ENCODE measurements around the gene SLC39A2.
"Not testable (repeated sequence)": the region's sequence is repeated elsewhere in the genome, so short reads cannot be mapped to it uniquely, and the experiment has no call there.

Gene SLC39A2

DNA sequence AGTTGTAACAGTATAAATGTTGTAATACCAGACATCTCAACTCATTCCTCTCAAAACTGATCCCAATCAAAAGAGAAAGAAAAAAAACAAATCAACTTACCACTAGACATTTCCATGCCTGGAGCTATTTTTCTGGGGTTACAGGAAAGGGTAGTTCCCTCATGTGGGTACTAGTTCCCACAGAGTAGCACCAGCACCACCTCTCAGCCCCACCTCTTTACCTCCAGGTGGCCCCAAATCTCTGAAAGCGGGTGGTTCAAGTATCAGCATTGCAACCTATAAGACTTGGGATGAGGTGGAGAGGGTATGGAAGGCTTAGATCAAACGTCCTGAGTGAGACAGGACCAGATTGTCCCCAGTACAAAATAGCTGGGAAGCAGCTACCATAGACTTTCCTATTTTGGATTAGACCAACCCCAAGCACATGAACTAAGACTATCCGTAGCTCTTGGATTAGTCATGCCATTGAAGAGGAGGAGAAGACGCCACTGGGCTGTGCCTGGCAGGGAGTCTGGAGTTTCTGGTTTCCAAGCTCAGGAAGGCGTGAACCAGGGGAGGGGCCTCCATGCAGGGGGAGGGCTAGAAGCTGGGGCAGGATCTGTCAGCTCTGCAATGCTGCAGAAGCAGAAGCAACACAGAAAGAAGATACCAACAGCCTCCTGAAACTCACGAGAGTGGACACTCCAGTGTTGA is at the start of gene SLC39A2:
SLC39A2 (plus strand) TSS at position 620 of the 693 bp plus-strand sequence. CDS start 154 bp downstream, outside the sequence.
- no peak for DNase-seq

DNA sequence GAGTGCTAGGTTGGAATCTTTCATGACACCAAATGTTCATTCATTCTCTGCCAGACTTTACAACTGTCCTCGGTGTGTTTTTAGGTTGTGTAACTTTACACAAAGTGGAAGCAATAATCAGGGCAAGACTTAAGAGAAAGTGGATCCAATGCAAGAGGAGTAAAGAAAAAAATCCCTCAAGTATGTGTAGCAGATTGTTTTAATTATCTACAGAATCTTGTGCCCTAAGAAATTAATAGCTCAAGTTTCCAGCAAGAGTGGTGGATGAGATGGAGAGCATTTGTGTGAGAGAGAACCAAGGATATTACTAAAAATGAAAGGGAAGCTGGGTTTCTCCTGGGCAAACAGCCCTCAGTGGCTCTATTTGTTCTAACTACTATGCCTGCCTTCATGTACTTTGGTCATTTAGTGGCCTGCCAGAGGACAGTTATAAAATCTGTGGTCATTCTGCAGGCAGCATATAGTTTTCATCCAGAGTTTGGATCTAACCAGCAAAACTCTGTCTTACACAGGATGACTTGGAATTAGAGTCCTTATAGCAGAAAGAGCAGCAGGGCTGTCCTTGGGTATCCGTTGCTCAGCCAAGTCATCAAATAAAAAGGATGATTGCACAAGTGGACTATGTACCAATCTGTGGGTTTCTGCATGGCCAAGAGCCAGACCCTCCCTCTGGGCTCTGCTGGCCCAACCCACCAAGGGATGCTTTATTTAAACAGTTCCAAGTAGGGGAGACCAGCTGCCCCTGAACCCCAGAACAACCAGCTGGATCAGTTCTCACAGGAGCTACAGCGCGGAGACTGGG is 44.2 kb upstream of the SLC39A2 start, which contains the start of gene RNASE2:
RNASE2 (plus strand) TSS at position 752 of the 802 bp plus-strand sequence. CDS start 285 bp downstream, outside the sequence.
- not testable (repeated sequence) for DNase-seq

DNA sequence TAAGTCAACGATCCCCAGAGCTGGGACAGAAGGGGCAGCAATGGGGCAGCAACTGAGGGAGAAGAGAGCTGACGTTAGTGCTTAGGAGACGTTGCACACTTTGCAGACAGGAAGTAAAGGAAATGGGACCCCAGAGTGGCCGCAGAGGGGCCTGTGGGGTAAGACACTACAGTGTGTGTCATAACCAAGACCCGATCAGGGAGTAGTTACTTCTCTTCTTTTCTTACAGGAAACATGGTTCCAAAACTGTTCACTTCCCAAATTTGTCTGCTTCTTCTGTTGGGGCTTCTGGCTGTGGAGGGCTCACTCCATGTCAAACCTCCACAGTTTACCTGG is 43.6 kb upstream of the SLC39A2 start:
- not testable (repeated sequence) for DNase-seq

GRCh38 chr14:20956376-20956976 is 42.6 kb upstream of the SLC39A2 start:
- DNase-seq: no peak

DNA sequence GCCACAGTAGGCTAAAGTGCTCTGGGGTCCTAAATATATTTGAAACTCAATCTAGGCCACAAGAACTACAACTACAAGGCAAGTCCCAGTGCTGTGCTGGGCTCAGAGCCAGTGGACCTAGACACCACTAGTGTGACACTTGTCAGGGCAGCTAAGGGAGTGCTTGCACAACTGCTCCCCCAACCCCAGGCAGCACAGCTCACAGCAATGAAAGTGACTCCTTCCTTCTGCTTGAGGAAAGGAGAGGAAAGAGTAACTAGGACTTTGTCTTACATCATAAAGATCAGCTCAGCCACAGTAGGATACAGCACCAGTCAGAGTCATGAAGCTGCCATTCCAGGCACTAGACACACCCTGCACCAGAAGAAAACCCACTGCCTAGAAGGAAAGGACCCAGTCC is 40.1 kb upstream of the SLC39A2 start:
- DNase-seq: not testable (repeated sequence)

GRCh38 chr14:20969336-20969735 is 29.8 kb upstream of the SLC39A2 start:
- no peak for DNase-seq

- no peak for DNase-seq
Observed at GRCh38 chr14:20970647-20970982, 28.5 kb upstream of the SLC39A2 start.

DNA sequence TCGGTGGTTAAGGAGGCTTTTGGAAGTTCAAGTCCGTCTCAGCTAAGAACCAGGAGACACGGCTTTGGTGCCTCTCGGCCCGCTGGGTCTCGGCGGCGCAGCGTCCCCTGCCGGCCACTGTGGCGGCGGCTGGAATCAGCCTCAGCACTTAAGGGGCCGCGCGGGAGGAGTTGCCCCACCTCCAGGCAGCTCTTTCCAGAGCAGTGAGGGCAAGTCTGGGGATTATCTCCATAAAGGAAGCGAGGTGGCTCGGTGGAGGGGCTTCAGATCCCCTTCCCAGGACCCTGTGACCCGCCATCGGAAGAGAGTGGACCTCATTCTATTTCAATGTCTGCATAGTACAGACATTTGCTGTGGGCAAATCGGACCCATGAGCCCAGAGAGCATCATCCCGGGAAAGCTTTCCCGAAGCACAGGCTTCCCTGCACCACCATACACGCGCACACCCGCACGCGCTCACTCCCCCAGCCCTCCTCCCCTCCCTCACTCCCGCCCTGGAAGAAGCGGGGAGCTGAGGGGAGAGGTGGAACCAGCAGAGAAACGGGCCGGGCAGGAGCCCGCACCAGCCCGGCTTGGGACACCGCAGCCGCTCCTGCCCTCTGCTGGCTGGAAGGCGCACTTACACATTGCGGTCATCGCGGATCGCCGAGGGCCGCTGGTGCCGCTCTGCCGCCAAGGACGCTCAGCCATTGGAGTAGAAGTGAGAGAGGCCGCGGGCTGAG is 27.9 kb upstream of the SLC39A2 start:
- peak; percentile 79 to 80 for DNase-seq

GRCh38 chr14:20971705-20972021 is 27.4 kb upstream of the SLC39A2 start:
- no peak for DNase-seq

- DNase-seq: no peak
Observed at GRCh38 chr14:20973501-20973900, 25.6 kb upstream of the SLC39A2 start.

DNA sequence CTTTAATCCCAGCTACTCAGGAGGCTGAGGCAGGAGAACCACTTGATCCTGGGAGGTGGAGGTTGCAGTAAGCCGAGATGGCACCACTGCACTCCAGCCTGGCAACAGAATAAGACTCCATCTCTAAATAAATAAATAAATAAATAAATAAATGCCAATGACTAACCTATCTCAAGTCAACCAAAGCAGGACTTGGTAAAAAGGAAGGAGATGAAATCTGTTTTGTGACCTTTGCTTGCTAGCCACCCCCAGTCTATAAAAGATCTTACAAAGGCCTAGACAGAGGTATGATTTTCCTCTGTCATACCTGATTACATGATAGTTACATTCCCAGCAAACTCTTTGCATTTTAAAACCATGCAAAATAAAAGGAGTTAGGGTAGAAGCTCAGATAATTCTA is 22.8 kb upstream of the SLC39A2 start:
- no peak for DNase-seq

- no peak for DNase-seq
Observed at GRCh38 chr14:20978687-20979086, 20.4 kb upstream of the SLC39A2 start.

GRCh38 chr14:20980906-20981305 is 18.2 kb upstream of the SLC39A2 start:
- no peak for DNase-seq

DNA sequence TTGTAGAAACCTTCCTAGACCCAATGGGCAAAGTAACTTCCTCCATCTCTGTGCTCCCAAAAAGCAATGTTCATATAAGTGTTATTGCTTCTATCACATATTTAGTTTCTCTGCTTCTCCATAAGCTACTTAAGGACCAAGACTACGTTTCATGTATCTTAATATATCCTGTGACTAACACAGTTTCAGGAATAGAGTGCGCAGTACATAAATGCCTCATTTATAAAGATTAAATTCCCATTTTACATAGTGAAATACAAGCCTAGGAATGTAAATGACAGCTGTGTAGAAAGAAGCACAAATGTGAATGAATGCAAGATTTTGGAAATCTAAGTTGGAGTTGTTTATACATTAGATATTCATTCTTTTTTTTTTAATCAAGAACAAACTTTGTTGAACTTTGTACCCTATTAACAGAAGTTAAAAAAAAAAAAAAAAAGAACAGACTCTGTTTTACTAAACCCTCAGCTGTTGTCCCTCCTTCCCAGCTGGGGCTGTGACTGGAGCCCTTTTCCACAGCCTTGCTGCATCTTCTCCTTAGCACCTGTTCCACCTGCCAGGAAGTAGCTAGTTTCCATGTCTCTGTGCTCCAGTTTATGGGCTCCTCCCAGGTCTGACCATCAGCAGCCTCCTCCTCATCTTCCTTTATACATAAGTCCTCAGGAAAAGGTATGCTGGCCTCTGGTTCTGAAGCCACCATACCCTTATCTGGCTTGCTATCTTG is 16.3 kb upstream of the SLC39A2 start:
- DNase-seq: no peak

- DNase-seq: not testable (repeated sequence)
Observed at GRCh38 chr14:20985650-20986049, 13.4 kb upstream of the SLC39A2 start.

DNA sequence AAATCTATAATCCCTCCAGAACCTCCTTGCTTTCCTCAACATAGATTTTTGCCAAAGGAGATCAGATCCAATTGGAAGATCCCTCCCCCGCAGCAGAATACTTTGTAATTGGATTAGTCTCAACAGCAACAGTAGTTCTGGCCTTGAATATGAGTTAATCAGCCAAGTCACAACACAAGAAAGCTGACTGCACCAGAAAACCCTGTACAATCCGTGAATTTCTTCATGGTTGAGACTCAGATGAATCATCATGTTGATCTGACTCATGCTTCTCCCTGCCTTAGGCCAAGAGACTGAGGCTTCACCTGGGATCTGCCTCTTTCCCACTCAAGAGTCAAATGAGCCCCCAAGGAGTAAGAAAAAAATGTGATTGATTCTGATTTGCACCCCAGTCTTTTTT is 12.3 kb upstream of the SLC39A2 start:
- DNase-seq: no peak

DNA sequence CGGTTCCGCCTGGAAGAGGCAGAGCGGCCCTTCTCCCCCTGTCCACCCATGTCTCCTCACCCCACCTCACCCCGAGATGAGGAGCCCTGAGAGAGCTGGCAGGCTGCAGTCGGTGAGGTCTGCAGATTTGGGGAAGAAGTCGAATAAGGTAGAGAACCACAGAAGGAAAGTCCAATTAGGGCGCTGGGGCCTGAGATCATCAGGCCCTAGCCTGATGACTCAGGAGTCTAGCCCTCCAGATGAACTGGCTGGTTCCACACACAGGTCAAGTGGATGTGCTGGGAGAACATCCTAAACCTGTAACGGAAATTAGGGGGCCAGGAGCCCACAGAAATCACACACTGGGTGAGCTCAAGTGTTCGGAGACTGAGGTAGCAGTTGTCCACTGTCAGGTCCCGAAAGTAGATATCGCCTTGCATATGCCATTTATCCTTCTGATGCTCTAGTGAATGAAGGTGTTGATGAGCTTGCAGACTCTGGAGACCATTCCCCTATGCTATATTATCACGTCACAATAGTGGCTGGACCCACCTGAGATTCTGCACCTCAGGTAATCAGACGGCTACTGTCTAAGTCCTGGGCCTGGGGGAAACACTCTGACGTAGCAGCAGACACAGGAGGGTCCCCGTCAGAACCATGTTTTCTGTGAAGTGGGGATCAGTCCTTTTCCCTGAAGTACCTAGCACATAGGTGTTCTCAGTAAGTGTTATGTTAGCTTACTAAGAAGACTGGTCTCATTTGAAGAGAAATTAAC is 10.2 kb upstream of the SLC39A2 start:
- no peak for DNase-seq

DNA sequence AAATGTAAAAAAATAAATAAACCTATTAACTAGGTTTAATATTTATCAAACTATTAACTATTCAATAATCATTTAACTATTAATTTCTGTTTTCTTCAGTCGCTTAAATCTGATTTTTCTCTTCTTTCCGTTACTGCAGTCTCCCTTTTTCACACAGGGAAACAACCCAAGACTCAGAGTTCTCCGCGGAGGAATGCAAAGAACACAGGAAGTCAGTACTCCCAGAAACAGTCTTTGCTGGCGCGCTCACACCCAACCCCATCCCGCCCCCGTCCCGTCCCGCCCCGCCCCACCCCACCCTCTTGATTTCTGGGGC is 9.7 kb upstream of the SLC39A2 start:
- DNase-seq: no peak

GRCh38 chr14:20989787-20990600 is 9.1 kb upstream of the SLC39A2 start, which contains the start of gene METTL17:
METTL17 (plus strand) TSS chr14:20989980; CDS start chr14:20990003, 23 bp downstream.
- peak; percentile 89 to 91 for DNase-seq

- DNase-seq: no peak
Observed at GRCh38 chr14:20996521-20996920, 2.6 kb upstream of the SLC39A2 start.

DNA sequence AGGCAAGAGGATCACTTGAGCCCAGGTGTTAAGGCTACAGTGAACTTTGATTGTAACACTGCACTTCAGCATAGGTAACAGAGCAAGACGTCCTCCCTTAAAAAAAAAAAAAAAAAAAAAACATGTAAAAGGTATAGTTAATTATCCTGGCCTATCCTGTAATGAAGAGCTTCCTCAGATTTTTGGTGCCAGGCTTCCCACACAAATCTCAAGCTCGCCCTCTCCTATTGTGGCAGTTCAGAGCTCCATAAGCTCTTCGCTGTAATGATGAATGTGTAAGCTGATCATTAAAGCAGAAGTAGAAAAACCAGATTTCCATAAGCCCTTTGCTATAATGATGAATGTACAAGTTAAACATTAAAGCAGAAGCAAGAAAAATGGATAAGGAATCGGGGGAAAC is 2.0 kb upstream of the SLC39A2 start:
- no peak for DNase-seq

Data from CD4-positive, alpha-beta T cell treated with Interleukin-4 for 1 hour (primary cell).